K562 (cell line): ENCODE data around the gene OSBPL7. TPM values are rescaled to one million over a fixed set of nuclear protein-coding genes. Genes with fewer than 3 reads are reported as not detected.

ENCODE experiments used
- CBFA2T3 ChIP-seq: fragments of 450-650 bp; IDR thresholded peaks from 2 replicates; pipeline ENCODE4 v1.6.1; 2017
- CBX2 ChIP-seq: fragments of 200-600 bp; sonication (generic); IDR thresholded peaks from one replicate; pipeline ENCODE4 v1.6.1; 2012; ENCODE audit warnings: mild to moderate bottlenecking, low read length, inconsistent platforms; ENCODE audit not compliant: insufficient read depth, poor library complexity, severe bottlenecking
- DACH1 ChIP-seq: fragments of 450-650 bp; IDR thresholded peaks from 2 replicates; pipeline ENCODE4 v1.6.1; 2018; ENCODE audit not compliant: partially characterized antibody
- FIP1L1 ChIP-seq: fragments of 200-400 bp; formaldehyde crosslinking; IDR thresholded peaks from 2 replicates; pipeline ENCODE4 v1.6.1; 2018; ENCODE audit warnings: mild to moderate bottlenecking, low read depth, low read length; ENCODE audit not compliant: poor library complexity, severe bottlenecking
- GATAD2A ChIP-seq: fragments of 450-650 bp; IDR thresholded peaks from 2 replicates; pipeline ENCODE4 v1.6.1; 2017
- HEY1 ChIP-seq: fragments of 250-450 bp; sonication (Bioruptor Pico); IDR thresholded peaks from 2 replicates; pipeline ENCODE4 v1.5.0; 2020; ENCODE audit warnings: mild to moderate bottlenecking, moderate library complexity, borderline replicate concordance
- HNRNPK ChIP-seq: fragments of 200-400 bp; formaldehyde crosslinking; IDR thresholded peaks from one replicate; pipeline ENCODE4 v1.6.1; 2018; ENCODE audit warnings: mild to moderate bottlenecking, low read depth, low read length; ENCODE audit not compliant: poor library complexity, severe bottlenecking
- HNRNPL ChIP-seq: fragments of 200-400 bp; formaldehyde crosslinking; IDR thresholded peaks from 2 replicates; pipeline ENCODE4 v1.6.1; 2017; ENCODE audit warnings: low read depth, mild to moderate bottlenecking, low read length
- HNRNPLL ChIP-seq: fragments of 200-400 bp; formaldehyde crosslinking; IDR thresholded peaks from 2 replicates; pipeline ENCODE4 v1.6.1; 2017; ENCODE audit warnings: low read length, low read depth, mild to moderate bottlenecking; ENCODE audit not compliant: poor library complexity, severe bottlenecking
- MAX ChIP-seq: sonication (generic); formaldehyde crosslinking; IDR thresholded peaks from 2 replicates; pipeline ENCODE4 v1.9.0; 2022; ENCODE audit warnings: mild to moderate bottlenecking, missing genetic modification reagents
- MTA2 ChIP-seq: fragments of 450-650 bp; IDR thresholded peaks from 2 replicates; pipeline ENCODE4 v1.6.1; 2016; ENCODE audit warnings: low read depth
- PRMT5 ChIP-seq: sonication (generic); formaldehyde crosslinking; IDR thresholded peaks from 2 replicates; pipeline ENCODE4 v1.5.0; 2020; ENCODE audit warnings: missing genetic modification reagents
- SNAPC5 ChIP-seq: fragments of 250-450 bp; sonication (Bioruptor Pico); IDR thresholded peaks from 2 replicates; pipeline ENCODE4 v1.8.0; 2021; ENCODE audit warnings: moderate library complexity, mild to moderate bottlenecking, inconsistent platforms
- SPI1 ChIP-seq: IDR thresholded peaks from 2 replicates; pipeline ENCODE4 v1.6.1; 2011; ENCODE audit warnings: low read depth, low read length, control low read depth, borderline replicate concordance
- SRSF9 ChIP-seq: fragments of 200-400 bp; formaldehyde crosslinking; IDR thresholded peaks from 2 replicates; pipeline ENCODE4 v1.6.1; 2017; ENCODE audit warnings: low read depth, low read length, borderline replicate concordance
- ZBTB9 ChIP-seq: fragments of 450-650 bp; formaldehyde crosslinking; IDR thresholded peaks from 2 replicates; pipeline ENCODE4 v1.4.0; 2020; ENCODE audit warnings: mild to moderate bottlenecking, moderate library complexity
- ZFPM2 ChIP-seq: fragments of 250-450 bp; sonication (Bioruptor Pico); IDR thresholded peaks from 2 replicates; pipeline ENCODE4 v1.5.1; 2022; ENCODE audit warnings: mild to moderate bottlenecking
- ZNF316 ChIP-seq: fragments of 450-650 bp; IDR thresholded peaks from 2 replicates; pipeline ENCODE4 v1.6.1; 2016
- ZNF41 ChIP-seq: fragments of 250-450 bp; sonication (Bioruptor Pico); conservative IDR thresholded peaks from 2 replicates; pipeline ENCODE4 v1.4.0; 2020; ENCODE audit warnings: mild to moderate bottlenecking
- ZNF431 ChIP-seq: sonication (generic); formaldehyde crosslinking; IDR thresholded peaks from 2 replicates; pipeline ENCODE4 v1.8.0; 2022; ENCODE audit warnings: mild to moderate bottlenecking, missing genetic modification reagents
- polyA plus RNA-seq, 8 experiments: library from polyadenylated mRNA; depleted of rRNA in 4 of 8; stranded (reverse) in 5 of 8; unstranded in 3 of 8; fragments of >200 nt; fragmentation: Nextera tagmentation in 2 of 8; fragmentation: Illumina TruSeq in 1 of 8; extraction: Ambion mirVana in 2 of 8; extraction: Trizol in 1 of 8; gene quantifications; 2 replicates each; pipeline versions ENCODE4 v1.2.1 to v1.2.3, GENCODE V29; 2011 to 2014; ENCODE audit warnings: inconsistent platforms in 1 of 8, missing spikeins in 1 of 8
- total RNA-seq, 7 experiments: library from RNA; depleted of rRNA in 6 of 7; stranded (reverse); fragments of >200 nt in 6 of 7; fragmentation: Illumina TruSeq in 2 of 7; extraction: Trizol in 2 of 7; gene quantifications; 2 replicates each; pipeline versions ENCODE4 v1.2.1 to v1.2.3, GENCODE V29; 2011 to 2021; ENCODE audit warnings: low replicate concordance in 1 of 7
- TF ChIP-seq, protein P1 (sequence below): fragments of 450-650 bp; formaldehyde crosslinking; IDR thresholded peaks from 2 replicates; pipeline ENCODE4 v1.4.0; 2022; ENCODE audit warnings: mild to moderate bottlenecking, moderate library complexity
- TF ChIP-seq, protein P2 (sequence below): IDR thresholded peaks from 2 replicates; pipeline ENCODE4 v1.6.1; 2012; ENCODE audit warnings: low read depth, low read length, improper control_type of control experiment, borderline replicate concordance
- TF ChIP-seq, protein P3 (sequence below): fragments of 250-450 bp; sonication (Bioruptor Pico); IDR thresholded peaks from 2 replicates; pipeline ENCODE4 v1.4.0; 2020; ENCODE audit warnings: mild to moderate bottlenecking, moderate library complexity

OSBPL7 gene
- total and polyA plus RNA-seq, 9 of the 15 experiments (the other 6 are each of a cell fraction or from before 2014, with no cell fraction given): 0.32 to 11.9 (median 5.8) TPM

GRCh38 chr17:47852113-47852949, 30.7 kb upstream of the OSBPL7 start (continued):
- TF ChIP-seq HEY1 (CRISPR knock-in tag) (no peak), ZFPM2 (CRISPR knock-in tag) (no peak), ZNF431 (no peak), SRSF9 (no peak), GATAD2A (no peak), FIP1L1 (no peak), MAX (CRISPR knock-in tag) (no peak), HNRNPK (no peak), HNRNPL (no peak), SPI1 (0 out of 2 replicates have a peak, but pooled peaks have one; percentile 29), HNRNPLL (peak; percentile 46), CBFA2T3 (no peak), ZNF41 (CRISPR knock-in tag) (no peak), DACH1 (no peak), MTA2 (no peak), ZBTB9 (no peak), CBX2 (peak; percentile 53), PRMT5 (CRISPR knock-in tag) (no peak), SNAPC5 (no peak), ZNF316 (no peak)
- TF ChIP-seq, protein P1, sequence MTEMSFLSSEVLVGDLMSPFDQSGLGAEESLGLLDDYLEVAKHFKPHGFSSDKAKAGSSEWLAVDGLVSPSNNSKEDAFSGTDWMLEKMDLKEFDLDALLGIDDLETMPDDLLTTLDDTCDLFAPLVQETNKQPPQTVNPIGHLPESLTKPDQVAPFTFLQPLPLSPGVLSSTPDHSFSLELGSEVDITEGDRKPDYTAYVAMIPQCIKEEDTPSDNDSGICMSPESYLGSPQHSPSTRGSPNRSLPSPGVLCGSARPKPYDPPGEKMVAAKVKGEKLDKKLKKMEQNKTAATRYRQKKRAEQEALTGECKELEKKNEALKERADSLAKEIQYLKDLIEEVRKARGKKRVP (CRISPR knock-in tag): no peak
- TF ChIP-seq, protein P2, sequence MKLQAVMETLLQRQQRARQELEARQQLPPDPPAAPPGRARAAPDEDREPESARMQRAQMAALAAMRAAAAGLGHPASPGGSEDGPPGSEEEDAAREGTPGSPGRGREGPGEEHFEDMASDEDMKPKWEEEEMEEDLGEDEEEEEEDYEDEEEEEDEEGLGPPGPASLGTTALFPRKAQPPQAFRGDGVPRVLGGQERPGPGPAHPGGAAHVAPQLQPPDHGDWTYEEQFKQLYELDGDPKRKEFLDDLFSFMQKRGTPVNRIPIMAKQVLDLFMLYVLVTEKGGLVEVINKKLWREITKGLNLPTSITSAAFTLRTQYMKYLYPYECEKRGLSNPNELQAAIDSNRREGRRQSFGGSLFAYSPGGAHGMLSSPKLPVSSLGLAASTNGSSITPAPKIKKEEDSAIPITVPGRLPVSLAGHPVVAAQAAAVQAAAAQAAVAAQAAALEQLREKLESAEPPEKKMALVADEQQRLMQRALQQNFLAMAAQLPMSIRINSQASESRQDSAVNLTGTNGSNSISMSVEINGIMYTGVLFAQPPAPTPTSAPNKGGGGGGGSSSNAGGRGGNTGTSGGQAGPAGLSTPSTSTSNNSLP: no peak
- TF ChIP-seq, protein P3, sequence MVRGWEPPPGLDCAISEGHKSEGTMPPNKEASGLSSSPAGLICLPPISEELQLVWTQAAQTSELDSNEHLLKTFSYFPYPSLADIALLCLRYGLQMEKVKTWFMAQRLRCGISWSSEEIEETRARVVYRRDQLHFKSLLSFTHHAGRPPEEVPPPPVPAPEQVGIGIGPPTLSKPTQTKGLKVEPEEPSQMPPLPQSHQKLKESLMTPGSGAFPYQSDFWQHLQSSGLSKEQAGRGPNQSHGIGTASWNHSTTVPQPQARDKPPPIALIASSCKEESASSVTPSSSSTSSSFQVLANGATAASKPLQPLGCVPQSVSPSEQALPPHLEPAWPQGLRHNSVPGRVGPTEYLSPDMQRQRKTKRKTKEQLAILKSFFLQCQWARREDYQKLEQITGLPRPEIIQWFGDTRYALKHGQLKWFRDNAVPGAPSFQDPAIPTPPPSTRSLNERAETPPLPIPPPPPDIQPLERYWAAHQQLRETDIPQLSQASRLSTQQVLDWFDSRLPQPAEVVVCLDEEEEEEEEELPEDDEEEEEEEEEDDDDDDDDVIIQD: no peak
